Measurements from ENCODE around the gene COLEC12.

GRCh38 chr18:377088-377487 is 123.4 kb downstream of the COLEC12 start:
- TF ChIP-seq POLR2AphosphoS5 (IDR thresholded peaks at IDR 0.05; ENCODE audit: borderline replicate concordance, low read depth, low read length): no peak
- no peak for TF ChIP-seq EZH2 (IDR thresholded peaks at IDR 0.05)
